Esophagus (tissue), 2 donors: ENCODE measurements around the gene GPR157. TPM values are rescaled to one million over a fixed set of nuclear protein-coding genes. Genes with fewer than 3 reads are reported as not detected.
A peak's percentile ranks its signal among the peaks of the same experiment; 100 is the strongest.
"Not testable (repeated sequence)": the region's sequence is repeated elsewhere in the genome, so short reads cannot be mapped to it uniquely, and the experiment has no call there.

Source experiments
- H3K27ac ChIP-seq, 2 donors: one replicate each; pipeline ENCODE4 v1.5.1; 2013; ENCODE audit warnings: low read depth in 2 of 2, mild to moderate bottlenecking in 2 of 2, inconsistent platforms in 1 of 2, low read length in 1 of 2, moderate library complexity in 1 of 2
- H3K27me3 ChIP-seq, 2 donors: one replicate each; pipeline ENCODE4 v1.6.1; 2013; ENCODE audit warnings: low read length in 2 of 2, control low read depth in 1 of 2, mild to moderate bottlenecking in 1 of 2; ENCODE audit not compliant: insufficient read depth in 2 of 2, control insufficient read depth in 1 of 2
- H3K36me3 ChIP-seq, 2 donors: one replicate each; pipeline ENCODE4 v1.6.1; 2013; ENCODE audit warnings: low read length in 1 of 2; ENCODE audit not compliant: control insufficient read depth in 2 of 2, insufficient read depth in 2 of 2
- H3K4me1 ChIP-seq, 2 donors: one replicate each; pipeline ENCODE4 v1.6.1; 2013; ENCODE audit warnings: low read length in 1 of 2; ENCODE audit not compliant: control insufficient read depth in 2 of 2, insufficient read depth in 2 of 2
- H3K4me3 ChIP-seq, 2 donors: one replicate each; pipeline ENCODE4 v1.5.1; 2013; ENCODE audit warnings: low read length in 2 of 2, mild to moderate bottlenecking in 2 of 2, low read depth in 1 of 2, moderate library complexity in 1 of 2
- H3K9me3 ChIP-seq, 2 donors: one replicate each; pipeline ENCODE4 v1.6.1; 2013; ENCODE audit warnings: mild to moderate bottlenecking in 2 of 2, low read depth in 1 of 2, low read length in 1 of 2, moderate library complexity in 1 of 2; ENCODE audit not compliant: control insufficient read depth in 2 of 2, insufficient read depth in 1 of 2
- WGBS, 2 donors: extraction: QIAGEN DNeasy Blood & Tissue Kit; methylation state at CpG; one replicate each; pipeline ENCODE4 v1.1.7; 2013; 5-methylcytosine and 5-hydroxymethylcytosine counted together
- polyA plus RNA-seq, 2 donors: library from polyadenylated mRNA; stranded (reverse); fragments of 200-250 nt; gene quantifications; one replicate each; pipeline ENCODE4 v1.2.3, GENCODE V29; 2013
- donor health status: healthy with polysubstance abuse.
- donor health status: Bipolar disorder and iron deficiency.

The GPR157 gene
- polyA plus RNA-seq, 2 donors = 15.7 to 15.9 TPM

GRCh38 chr1:9135073-9135836 lies 6.4 kb upstream of the GPR157 start:
- Histone ChIP-seq H3K9me3 (no peaks in the 10 kb centered on the region), H3K27me3 (no peaks in the 10 kb centered on the region), H3K27ac (no peak overlapping the region), H3K4me3 (no peak overlapping the region), H3K4me1 (no peaks in the 10 kb centered on the region), H3K36me3 (no peaks in the 10 kb centered on the region)
- 71 to 77% methylated on average over 10 of the region's 10 CpGs for WGBS, 2 donors

- Histone ChIP-seq H3K4me3 (no peak overlapping the region), H3K4me1 (peaks cover 0 to 2% of the 10 kb centered on the region in 2 donors), H3K27ac (no peak overlapping the region), H3K9me3 (no peaks in the 10 kb centered on the region), H3K27me3 (no peaks in the 10 kb centered on the region), H3K36me3 (no peaks in the 10 kb centered on the region)
- 40 to 45% methylated on average over 5 of the region's 5 CpGs for WGBS, 2 donors
Observed at GRCh38 chr1:9133870-9134585, 5.1 kb upstream of the GPR157 start.

GRCh38 chr1:9129266-9130041 lies 552 bp upstream of the GPR157 start:
- Histone ChIP-seq H3K27me3 (no peaks in the 10 kb centered on the region), H3K36me3 (no peaks in the 10 kb centered on the region), H3K27ac (peak overlapping the region; percentile 94 to 99), H3K4me1 (peaks cover 0 to 2% of the 10 kb centered on the region in 2 donors), H3K4me3 (peak overlapping the region; percentile 15 to 78), H3K9me3 (no peaks in the 10 kb centered on the region)
- WGBS, 2 donors = 3 to 5% methylated on average over 20 to 46 of the region's 46 CpGs

GRCh38 chr1:9128166-9128519 lies 759 bp downstream of the GPR157 start:
- Histone ChIP-seq H3K27me3 (no peaks in the 10 kb centered on the region), H3K36me3 (no peaks in the 10 kb centered on the region), H3K4me3 (peak overlapping the region; percentile 78 to 90), H3K4me1 (peaks cover 0 to 2% of the 10 kb centered on the region in 2 donors), H3K27ac (peak overlapping the region; percentile 94 to 99), H3K9me3 (no peaks in the 10 kb centered on the region)
- 19 to 22% methylated on average over 13 to 16 of the region's 16 CpGs for WGBS, 2 donors

- 43 to 47% methylated on average over 19 of the region's 19 CpGs for WGBS, 2 donors
- Histone ChIP-seq H3K4me1 (peaks cover 0 to 2% of the 10 kb centered on the region in 2 donors), H3K36me3 (no peaks in the 10 kb centered on the region), H3K4me3 (peak overlapping the region; percentile 78 to 90), H3K27me3 (no peaks in the 10 kb centered on the region), H3K27ac (peak overlapping the region; percentile 94 to 99), H3K9me3 (no peaks in the 10 kb centered on the region)
Observed at GRCh38 chr1:9127395-9128165, 1.3 kb downstream of the GPR157 start.

GRCh38 chr1:9126511-9126910 lies 2.4 kb downstream of the GPR157 start:
- H3K4me1 ChIP-seq = peaks cover 0 to 6% of the 10 kb centered on the region in 2 donors
- no peaks in the 10 kb centered on the region for H3K27me3 ChIP-seq
- H3K36me3 ChIP-seq = peaks cover 2 to 4% of the 10 kb centered on the region in 2 donors
- H3K27ac ChIP-seq = peak overlapping the region; percentile 36 to 99
- peak overlapping the region in 1 of 2 donors; percentile 78 for H3K4me3 ChIP-seq
- no peaks in the 10 kb centered on the region for H3K9me3 ChIP-seq
- 52 to 64% methylated on average over 2 of the region's 2 CpGs for WGBS, 2 donors

GRCh38 chr1:9125847-9126246 lies 3.1 kb downstream of the GPR157 start:
- H3K36me3 ChIP-seq, H3K27me3 ChIP-seq, H3K4me1 ChIP-seq, H3K9me3 ChIP-seq: not testable (repeated sequence)
- 70 to 76% methylated on average over 9 of the region's 9 CpGs for WGBS, 2 donors
- peak overlapping the region in 1 of 2 donors; percentile 78 for H3K4me3 ChIP-seq
- H3K27ac ChIP-seq = peak overlapping the region; percentile 45 to 53

GRCh38 chr1:9125325-9125724 lies 3.6 kb downstream of the GPR157 start:
- peak overlapping the region; percentile 53 to 79 for H3K27ac ChIP-seq
- H3K36me3 ChIP-seq = peaks cover 2 to 6% of the 10 kb centered on the region in 2 donors
- H3K4me3 ChIP-seq = no peak overlapping the region
- H3K4me1 ChIP-seq = peaks cover 1 to 6% of the 10 kb centered on the region in 2 donors
- WGBS, 2 donors = 69 to 82% methylated on average over 4 of the region's 4 CpGs
- no peaks in the 10 kb centered on the region for H3K27me3 ChIP-seq
- no peaks in the 10 kb centered on the region for H3K9me3 ChIP-seq

- H3K36me3 ChIP-seq, H3K4me1 ChIP-seq, H3K9me3 ChIP-seq, H3K4me3 ChIP-seq, H3K27me3 ChIP-seq: not testable (repeated sequence)
- peak overlapping the region; percentile 45 to 70 for H3K27ac ChIP-seq
- WGBS, 2 donors = 51 to 70% methylated on average over 5 of the region's 8 CpGs
Observed at GRCh38 chr1:9124389-9124788, 4.5 kb downstream of the GPR157 start.
